HG03066 (cell line): ENCODE measurements around the gene INSR.
"Not testable (repeated sequence)": the region's sequence is repeated elsewhere in the genome, so short reads cannot be mapped to it uniquely, and the experiment has no call there.

Experiments
- ATAC-seq: cut with Tn5 transposase; IDR thresholded peaks from one replicate; pipeline ENCODE4 v1.9.1; 2021; ENCODE audit warnings: low read depth; ENCODE audit not compliant: unreplicated experiment

The INSR gene

GRCh38 chr19:7106711-7107657 is 187.2 kb downstream of the INSR start:
- no peak for ATAC-seq

- ATAC-seq = no peak
Observed at GRCh38 chr19:7104747-7105447, 189.3 kb downstream of the INSR start.

GRCh38 chr19:7101498-7102253 is 192.5 kb downstream of the INSR start:
- ATAC-seq = no peak

GRCh38 chr19:7099597-7099921 is 194.7 kb downstream of the INSR start:
- ATAC-seq = no peak

- ATAC-seq = peak; percentile 81
Observed at GRCh38 chr19:7098701-7099596, 195.3 kb downstream of the INSR start.

- no peak for ATAC-seq
Observed at GRCh38 chr19:7098096-7098495, 196.1 kb downstream of the INSR start.

- ATAC-seq = no peak
Observed at GRCh38 chr19:7088999-7089398, 205.2 kb downstream of the INSR start.

GRCh38 chr19:7083076-7083956 is 210.9 kb downstream of the INSR start:
- no peak for ATAC-seq

GRCh38 chr19:7078008-7078407 is 216.2 kb downstream of the INSR start:
- ATAC-seq = no peak

GRCh38 chr19:7076151-7076550 is 218.1 kb downstream of the INSR start:
- ATAC-seq = no peak

- ATAC-seq = no peak
Observed at GRCh38 chr19:7074705-7075282, 219.4 kb downstream of the INSR start.

- no peak for ATAC-seq
Observed at GRCh38 chr19:7072541-7072940, 221.7 kb downstream of the INSR start.

GRCh38 chr19:7069904-7070226 is 224.3 kb downstream of the INSR start:
- peak; percentile 10 for ATAC-seq

- ATAC-seq = peak; percentile 86
Observed at GRCh38 chr19:7069042-7069903, 224.9 kb downstream of the INSR start, which contains the start of gene ZNF557. ZNF557 (plus strand) TSS chr19:7069703; CDS start chr19:7075075, 5,372 bp downstream.

- no peak for ATAC-seq
Observed at GRCh38 chr19:7068599-7068998, 225.6 kb downstream of the INSR start.

GRCh38 chr19:7067716-7068115 is 226.5 kb downstream of the INSR start:
- ATAC-seq = no peak

- not testable (repeated sequence) for ATAC-seq
Observed at GRCh38 chr19:7067122-7067521, 227.1 kb downstream of the INSR start.
